WI38 (cell line): ENCODE results near the gene NEDD4L.

ENCODE experiments used
- H3K4me3 ChIP-seq: 2 replicates; pipeline ENCODE4 v1.5.1; 2011; ENCODE audit warnings: low read depth, mild to moderate bottlenecking, control low read depth, low read length
- CTCF ChIP-seq: IDR thresholded peaks from 2 replicates; pipeline ENCODE4 v1.5.1; 2012; ENCODE audit warnings: low read depth, mild to moderate bottlenecking, control low read depth, low read length

NEDD4L gene

GRCh38 chr18:58308463-58308862 lies 264.4 kb downstream of the NEDD4L start:
- no peak overlapping the region for H3K4me3 ChIP-seq
- TF ChIP-seq CTCF: no peak

- no peak overlapping the region for H3K4me3 ChIP-seq
- no peak for TF ChIP-seq CTCF
Observed at GRCh38 chr18:58309099-58309498, 265.1 kb downstream of the NEDD4L start.

GRCh38 chr18:58309610-58310239 lies 265.7 kb downstream of the NEDD4L start:
- no peak overlapping the region for H3K4me3 ChIP-seq
- no peak for TF ChIP-seq CTCF

- no peak for TF ChIP-seq CTCF
- H3K4me3 ChIP-seq: no peak overlapping the region
Observed at GRCh38 chr18:58310517-58310916, 266.5 kb downstream of the NEDD4L start.

GRCh38 chr18:58311390-58311789 lies 267.4 kb downstream of the NEDD4L start:
- TF ChIP-seq CTCF: no peak
- no peak overlapping the region for H3K4me3 ChIP-seq

GRCh38 chr18:58313491-58314032 lies 269.5 kb downstream of the NEDD4L start:
- H3K4me3 ChIP-seq: no peak overlapping the region
- TF ChIP-seq CTCF: no peak

GRCh38 chr18:58314284-58314683 lies 270.3 kb downstream of the NEDD4L start:
- TF ChIP-seq CTCF: no peak
- no peak overlapping the region for H3K4me3 ChIP-seq
